Muscle layer of duodenum (tissue), 2 donors: ENCODE measurements around the gene SPEF1.

Source experiments
- H3K27ac ChIP-seq: one replicate; pipeline ENCODE4 v1.7.0; 2013; ENCODE audit warnings: mild to moderate bottlenecking, low read length
- H3K27me3 ChIP-seq: one replicate; pipeline ENCODE4 v1.7.0; 2013; ENCODE audit warnings: low read depth, mild to moderate bottlenecking, control low read depth, low read length
- H3K36me3 ChIP-seq, 2 donors: one replicate each; pipeline ENCODE4 v1.7.0; 2013; ENCODE audit warnings: low read length in 2 of 2, control low read depth in 1 of 2, mild to moderate bottlenecking in 1 of 2; ENCODE audit not compliant: insufficient read depth in 2 of 2, control insufficient read depth in 1 of 2
- H3K4me1 ChIP-seq, 2 donors: one replicate each; pipeline ENCODE4 v1.7.0; 2013; ENCODE audit warnings: low read length in 2 of 2, mild to moderate bottlenecking in 2 of 2, control low read depth in 1 of 2, moderate library complexity in 1 of 2; ENCODE audit not compliant: insufficient read depth in 2 of 2, control insufficient read depth in 1 of 2
- H3K4me3 ChIP-seq, 2 donors: one replicate each; pipeline ENCODE4 v1.7.0; 2013; ENCODE audit warnings: low read length in 2 of 2, low read depth in 1 of 2, mild to moderate bottlenecking in 1 of 2
- H3K9me3 ChIP-seq, 2 donors: one replicate each; pipeline ENCODE4 v1.7.0; 2013; ENCODE audit warnings: low read length in 2 of 2, control low read depth in 1 of 2, mild to moderate bottlenecking in 1 of 2; ENCODE audit not compliant: control insufficient read depth in 1 of 2
- donor health status: healthy.

Gene SPEF1

GRCh38 chr20:3804254-3804751, 23.1 kb upstream of the SPEF1 start:
- Histone ChIP-seq H3K9me3 (no peaks in the 10 kb centered on the region), H3K4me1 (peaks cover 20 to 43% of the 10 kb centered on the region in 2 donors), H3K27ac (no peak overlapping the region), H3K27me3 (no peaks in the 10 kb centered on the region), H3K36me3 (peaks cover 34 to 44% of the 10 kb centered on the region in 2 donors), H3K4me3 (no peak overlapping the region)

- Histone ChIP-seq H3K4me1 (peaks cover 24 to 47% of the 10 kb centered on the region in 2 donors), H3K27ac (no peak overlapping the region), H3K36me3 (peaks cover 34 to 44% of the 10 kb centered on the region in 2 donors)
Observed at GRCh38 chr20:3803854-3804253, 22.6 kb upstream of the SPEF1 start.

GRCh38 chr20:3803289-3803688, 22.0 kb upstream of the SPEF1 start:
- H3K36me3 ChIP-seq: peaks cover 34 to 44% of the 10 kb centered on the region in 2 donors

More at GRCh38 chr20:3803854-3804253, 22.6 kb upstream of the SPEF1 start:
- no peak overlapping the region for H3K4me3 ChIP-seq
- no peaks in the 10 kb centered on the region for H3K27me3 ChIP-seq
- H3K9me3 ChIP-seq: no peaks in the 10 kb centered on the region

GRCh38 chr20:3802524-3803239, 21.4 kb upstream of the SPEF1 start:
- peaks cover 29 to 49% of the 10 kb centered on the region in 2 donors for H3K4me1 ChIP-seq
- H3K27ac ChIP-seq: no peak overlapping the region

More at GRCh38 chr20:3803289-3803688, 22.0 kb upstream of the SPEF1 start:
- Histone ChIP-seq H3K27me3 (no peaks in the 10 kb centered on the region), H3K4me3 (no peak overlapping the region), H3K9me3 (no peaks in the 10 kb centered on the region), H3K27ac (no peak overlapping the region), H3K4me1 (peaks cover 27 to 49% of the 10 kb centered on the region in 2 donors)

GRCh38 chr20:3801846-3802245, 20.6 kb upstream of the SPEF1 start:
- H3K4me3 ChIP-seq: no peak overlapping the region
- no peak overlapping the region for H3K27ac ChIP-seq
- H3K27me3 ChIP-seq: no peaks in the 10 kb centered on the region
- peaks cover 34 to 44% of the 10 kb centered on the region in 2 donors for H3K36me3 ChIP-seq
- peaks cover 27 to 48% of the 10 kb centered on the region in 2 donors for H3K4me1 ChIP-seq
- no peaks in the 10 kb centered on the region for H3K9me3 ChIP-seq

More at GRCh38 chr20:3802524-3803239, 21.4 kb upstream of the SPEF1 start:
- Histone ChIP-seq H3K4me3 (no peak overlapping the region), H3K9me3 (no peaks in the 10 kb centered on the region), H3K27me3 (no peaks in the 10 kb centered on the region), H3K36me3 (peaks cover 34 to 44% of the 10 kb centered on the region in 2 donors)

- Histone ChIP-seq H3K4me1 (peaks cover 26 to 48% of the 10 kb centered on the region in 2 donors), H3K4me3 (no peak overlapping the region), H3K9me3 (no peaks in the 10 kb centered on the region), H3K36me3 (peaks cover 34 to 44% of the 10 kb centered on the region in 2 donors), H3K27me3 (no peaks in the 10 kb centered on the region), H3K27ac (no peak overlapping the region)
Observed at GRCh38 chr20:3801299-3801698, 20.1 kb upstream of the SPEF1 start.

- Histone ChIP-seq H3K36me3 (peaks cover 34 to 45% of the 10 kb centered on the region in 2 donors), H3K4me1 (peaks cover 26 to 44% of the 10 kb centered on the region in 2 donors), H3K27ac (no peak overlapping the region), H3K9me3 (no peaks in the 10 kb centered on the region), H3K4me3 (no peak overlapping the region), H3K27me3 (no peaks in the 10 kb centered on the region)
Observed at GRCh38 chr20:3800878-3801260, 19.6 kb upstream of the SPEF1 start.

GRCh38 chr20:3800256-3800877, 19.1 kb upstream of the SPEF1 start:
- Histone ChIP-seq H3K4me1 (peaks cover 22 to 40% of the 10 kb centered on the region in 2 donors), H3K27me3 (no peaks in the 10 kb centered on the region), H3K4me3 (no peak overlapping the region), H3K9me3 (no peaks in the 10 kb centered on the region), H3K36me3 (peaks cover 31 to 47% of the 10 kb centered on the region in 2 donors), H3K27ac (no peak overlapping the region)

- no peak overlapping the region for H3K4me3 ChIP-seq
- H3K27me3 ChIP-seq: no peaks in the 10 kb centered on the region
- peaks cover 20 to 42% of the 10 kb centered on the region in 2 donors for H3K36me3 ChIP-seq
- H3K27ac ChIP-seq: no peak overlapping the region
- peaks cover 20 to 49% of the 10 kb centered on the region in 2 donors for H3K4me1 ChIP-seq
- H3K9me3 ChIP-seq: no peaks in the 10 kb centered on the region
Observed at GRCh38 chr20:3798908-3799248, 17.6 kb upstream of the SPEF1 start.

- Histone ChIP-seq H3K4me1 (peaks cover 20 to 49% of the 10 kb centered on the region in 2 donors), H3K27me3 (no peaks in the 10 kb centered on the region), H3K4me3 (peak overlapping the region in 1 of 2 donors; percentile 51), H3K27ac (peak overlapping the region; percentile 86), H3K9me3 (no peaks in the 10 kb centered on the region), H3K36me3 (peaks cover 17 to 37% of the 10 kb centered on the region in 2 donors)
Observed at GRCh38 chr20:3798373-3798768, 17.1 kb upstream of the SPEF1 start.

GRCh38 chr20:3797592-3798372, 16.5 kb upstream of the SPEF1 start:
- Histone ChIP-seq H3K27me3 (no peaks in the 10 kb centered on the region), H3K27ac (peak overlapping the region; percentile 86), H3K4me3 (peak overlapping the region; percentile 51 to 76), H3K4me1 (peaks cover 20 to 49% of the 10 kb centered on the region in 2 donors), H3K36me3 (peaks cover 14 to 31% of the 10 kb centered on the region in 2 donors), H3K9me3 (no peaks in the 10 kb centered on the region)
